ENCODE measurements around the gene CLIP3. TPM values are rescaled to one million over a fixed set of nuclear protein-coding genes. Genes with fewer than 3 reads are reported as not detected.

The CLIP3 gene
- total and polyA plus RNA-seq, 2 of the 13 experiments (the other 11 are each of a cell fraction or from before 2014, with no cell fraction given), result 0.15 to 1.2 TPM

GRCh38 chr19:36031308-36031707 is 1.4 kb downstream of the CLIP3 start:
- Histone ChIP-seq H3K9ac (ENCODE audit: insufficient read depth, low read depth, low read length) (no peak overlapping the region), H3K4me2 (ENCODE audit: low read depth, low read length) (no peak overlapping the region), H3K4me3 (replicated peaks in 1 of 3; ENCODE audit: insufficient read depth in 1 of 3, low read depth in 2 of 3, low read length in 3 of 3) (no peak overlapping the region), H3K4me1 (ENCODE audit: insufficient read depth, low read length) (peaks cover 12% of the 10 kb centered on the region), H2AFZ (ENCODE audit: low read length) (no peak overlapping the region), H3K9me3 (ENCODE audit: low read length) (no peaks in the 10 kb centered on the region), H3K27me3 (ENCODE audit: control insufficient read depth in 1 of 2, insufficient read depth in 2 of 2, low read length in 2 of 2) (no peaks in the 10 kb centered on the region), H3K27ac (ENCODE audit: extremely low read length, insufficient read depth, low read length) (no peak overlapping the region), H4K20me1 (ENCODE audit: insufficient read depth, low read length) (no peaks in the 10 kb centered on the region), H3K36me3 (replicated peaks in 1 of 2; ENCODE audit: control insufficient read depth in 1 of 2, insufficient read depth in 2 of 2, low read length in 2 of 2) (no peaks in the 10 kb centered on the region; a peak in 1 of 5 replicates), H3K79me2 (ENCODE audit: insufficient read depth, low read length) (no peaks in the 10 kb centered on the region)
- ATAC-seq (no peak), DNase-seq (ENCODE audit: low spot score) (no peak), FAIRE-seq (no peak)
- no peak for TF ChIP-seq MAFG (CRISPR knock-in tag; IDR thresholded peaks at IDR 0.05)
- TF ChIP-seq PAX8 (CRISPR knock-in tag; IDR thresholded peaks at IDR 0.05; ENCODE audit: borderline replicate concordance), result no peak
- TF ChIP-seq STAT6 (CRISPR knock-in tag; IDR thresholded peaks at IDR 0.05; ENCODE audit: borderline replicate concordance), result no peak
- TF ChIP-seq CREB3 (CRISPR knock-in tag; IDR thresholded peaks at IDR 0.05), result no peak
- TF ChIP-seq NONO (IDR thresholded peaks at IDR 0.05), result no peak
- TF ChIP-seq NONO (CRISPR knock-in tag; conservative IDR thresholded peaks at IDR 0.05), result no peak
- TF ChIP-seq PHB2 (IDR thresholded peaks at IDR 0.05; ENCODE audit: partially characterized antibody), result no peak
- no peak for TF ChIP-seq ZNF547 (CRISPR knock-in tag; IDR thresholded peaks at IDR 0.05)
- TF ChIP-seq TBX3 (IDR thresholded peaks at IDR 0.05; ENCODE audit: borderline replicate concordance), result no peak
- TF ChIP-seq ZNF558 (CRISPR knock-in tag; IDR thresholded peaks at IDR 0.05; ENCODE audit: borderline replicate concordance), result no peak
- no peak for TF ChIP-seq HBP1 (CRISPR knock-in tag; IDR thresholded peaks at IDR 0.05; ENCODE audit: low read depth)
- TF ChIP-seq, protein P1, sequence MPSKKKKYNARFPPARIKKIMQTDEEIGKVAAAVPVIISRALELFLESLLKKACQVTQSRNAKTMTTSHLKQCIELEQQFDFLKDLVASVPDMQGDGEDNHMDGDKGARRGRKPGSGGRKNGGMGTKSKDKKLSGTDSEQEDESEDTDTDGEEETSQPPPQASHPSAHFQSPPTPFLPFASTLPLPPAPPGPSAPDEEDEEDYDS (CRISPR knock-in tag; IDR thresholded peaks at IDR 0.05), result no peak
- no peak for TF ChIP-seq ZNF460 (CRISPR knock-in tag; IDR thresholded peaks at IDR 0.05; ENCODE audit: borderline replicate concordance)
- CTCF ChIA-PET (ENCODE audit: low intra/inter-chr PET ratio, low total read pairs), result no interaction called here
- 90% methylated on average over 6 of the region's 6 CpGs for WGBS (ENCODE audit: low lambda C conversion rate)
- BruUV-seq (replicated peaks), result no TSS peak
- intact Hi-C loops (cut with micrococcal nuclease; ENCODE audit: unreplicated experiment) (no loop called here), in situ Hi-C loops (cut with HindIII; ENCODE audit: extremely low pct_ligation_motif_present, low pct_unique_long_range_greater_than_20kb) (no loop called here)
- POLR2A ChIA-PET, result no interaction called here

Measured in HepG2 (cell line).